T follicular helper cell (primary cell): ENCODE measurements around the gene ERBB4.
"Not testable (repeated sequence)": the region's sequence is repeated elsewhere in the genome, so short reads cannot be mapped to it uniquely, and the experiment has no call there.

Experiments
- DNase-seq: peaks from one replicate; pipeline ENCODE4 v3.0.0-alpha.2; 2020; ENCODE audit warnings: low read depth

ERBB4 gene

GRCh38 chr2:212010305-212010704 is 528.3 kb downstream of the ERBB4 start:
- DNase-seq, result not testable (repeated sequence)

DNA sequence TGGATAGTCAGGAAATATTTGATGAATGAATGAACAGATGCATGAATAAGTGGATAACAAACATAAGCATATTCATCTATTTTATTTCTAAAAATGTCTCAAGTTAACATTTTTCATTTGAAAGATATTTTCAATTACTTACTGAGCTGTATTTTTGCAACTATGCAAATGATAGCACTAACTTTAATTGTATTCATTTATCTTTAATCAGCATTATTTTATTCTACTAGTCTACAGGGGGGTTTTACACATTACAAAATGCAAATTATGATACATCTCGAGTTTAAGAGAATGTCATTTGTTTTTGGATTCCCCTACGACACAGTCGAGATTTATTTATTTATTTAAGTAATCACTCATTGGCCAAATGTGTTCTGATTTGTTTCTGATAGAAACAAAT is 530.6 kb downstream of the ERBB4 start:
- DNase-seq, result no peak

DNA sequence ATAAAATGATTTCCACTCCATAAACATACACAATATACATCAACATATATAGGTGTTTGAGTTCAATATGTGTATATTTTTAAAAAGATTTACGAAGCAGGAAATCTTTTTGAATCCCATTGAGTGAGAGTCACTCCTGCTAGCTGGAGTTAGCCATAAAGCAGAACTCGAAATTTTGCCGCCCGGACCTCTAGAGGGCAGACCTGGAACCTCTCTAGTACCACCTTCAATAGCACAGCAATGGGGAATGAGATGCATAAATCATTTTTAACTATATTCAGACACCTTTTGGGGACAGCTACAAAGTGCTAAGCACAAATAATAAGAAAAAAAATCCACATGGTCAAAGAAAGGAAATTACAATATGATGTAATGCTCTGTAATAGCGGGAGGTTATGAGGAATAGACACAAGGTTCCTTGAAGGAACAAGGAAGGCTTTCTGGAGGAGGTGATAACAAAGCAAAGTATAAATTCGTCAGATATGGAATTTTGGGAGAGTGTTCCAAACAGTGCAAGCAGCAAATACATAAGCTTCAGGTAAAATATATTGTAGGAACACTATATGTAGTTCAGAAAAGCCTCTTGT is 533.4 kb downstream of the ERBB4 start:
- DNase-seq, result no peak

- no peak for DNase-seq
Observed at GRCh38 chr2:212001325-212001724, 537.3 kb downstream of the ERBB4 start.

- no peak for DNase-seq
Observed at GRCh38 chr2:211996857-211997256, 541.7 kb downstream of the ERBB4 start.

- DNase-seq, result no peak
Observed at GRCh38 chr2:211994806-211995205, 543.8 kb downstream of the ERBB4 start.

DNA sequence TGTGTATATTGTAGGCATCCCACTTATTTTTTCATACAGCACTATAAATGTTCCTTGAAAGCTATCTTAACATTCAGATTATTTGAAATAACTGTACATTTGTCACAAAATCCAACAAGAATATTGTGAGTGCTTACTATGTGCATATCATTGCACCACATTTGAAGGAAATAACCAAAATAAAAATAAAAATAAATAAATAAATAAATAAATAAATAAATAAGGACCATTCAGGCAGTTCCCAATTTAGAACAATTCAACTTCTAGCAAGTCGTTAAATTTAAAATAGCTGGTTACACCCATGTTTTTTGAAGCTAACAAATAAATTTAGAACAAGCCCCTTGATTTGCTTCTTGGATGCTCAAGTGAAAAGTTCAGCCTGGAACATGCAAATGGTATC is 548.3 kb downstream of the ERBB4 start:
- DNase-seq, result no peak

GRCh38 chr2:211986313-211986712 is 552.3 kb downstream of the ERBB4 start:
- DNase-seq, result no peak

DNA sequence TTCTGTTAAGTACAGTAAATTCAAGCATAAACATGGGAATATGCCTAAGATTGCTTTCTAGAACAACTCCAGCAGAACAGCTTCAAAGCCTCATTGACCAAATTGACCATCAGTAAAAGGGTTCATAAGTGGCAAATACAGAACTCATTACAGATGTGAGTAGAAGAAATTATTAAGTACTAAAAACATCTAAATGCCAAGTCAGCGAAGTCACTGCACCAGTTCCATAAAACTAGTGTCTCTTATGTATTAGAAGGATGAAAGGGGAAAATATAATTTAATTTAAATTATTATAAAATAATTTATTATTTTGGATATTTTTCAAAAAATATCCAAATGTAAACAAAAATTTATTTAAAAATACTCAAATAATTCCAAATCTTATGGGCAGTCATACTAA is 553.2 kb downstream of the ERBB4 start:
- no peak for DNase-seq

DNA sequence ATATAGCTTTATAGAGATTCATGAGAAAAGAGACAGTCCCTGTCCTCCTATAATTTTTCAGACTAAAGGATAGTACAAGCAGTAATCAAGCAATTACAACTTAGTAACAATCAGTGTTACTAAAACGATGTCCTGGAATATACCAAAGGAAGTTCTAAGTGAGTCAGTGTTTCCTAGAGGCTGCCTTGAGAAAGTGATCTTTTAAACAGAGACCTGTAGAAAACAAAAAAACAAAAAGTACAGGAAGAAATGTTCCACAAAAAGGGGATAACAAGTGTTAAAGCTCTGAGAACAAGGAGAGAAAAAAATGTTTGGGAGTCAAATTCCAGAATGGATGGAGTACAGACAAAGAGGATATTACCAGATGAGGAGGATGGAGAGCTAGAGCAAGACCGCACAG is 556.4 kb downstream of the ERBB4 start:
- DNase-seq, result no peak

GRCh38 chr2:211981451-211981850 is 557.2 kb downstream of the ERBB4 start:
- no peak for DNase-seq

GRCh38 chr2:211976076-211976475 is 562.5 kb downstream of the ERBB4 start:
- DNase-seq, result no peak

- DNase-seq, result no peak
Observed at GRCh38 chr2:211967234-211967633, 571.4 kb downstream of the ERBB4 start.

DNA sequence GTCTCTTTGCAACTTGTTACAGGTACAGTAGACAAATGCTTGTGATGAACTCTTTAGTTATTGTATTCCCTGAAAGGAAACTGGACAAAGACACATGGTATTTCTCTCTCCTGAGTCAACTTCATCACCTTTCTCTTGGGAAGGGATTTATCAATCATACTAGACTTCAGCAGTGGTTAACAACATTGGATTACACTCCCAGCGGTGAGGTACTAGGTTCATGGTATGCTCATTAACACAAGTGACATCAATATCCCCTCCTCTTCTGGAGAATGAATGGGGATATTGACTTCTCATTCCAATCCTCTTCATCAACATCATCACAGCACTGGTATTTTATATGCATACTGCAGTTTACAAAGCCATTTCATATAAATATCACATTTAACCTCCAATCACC is 574.6 kb downstream of the ERBB4 start:
- DNase-seq, result no peak

DNA sequence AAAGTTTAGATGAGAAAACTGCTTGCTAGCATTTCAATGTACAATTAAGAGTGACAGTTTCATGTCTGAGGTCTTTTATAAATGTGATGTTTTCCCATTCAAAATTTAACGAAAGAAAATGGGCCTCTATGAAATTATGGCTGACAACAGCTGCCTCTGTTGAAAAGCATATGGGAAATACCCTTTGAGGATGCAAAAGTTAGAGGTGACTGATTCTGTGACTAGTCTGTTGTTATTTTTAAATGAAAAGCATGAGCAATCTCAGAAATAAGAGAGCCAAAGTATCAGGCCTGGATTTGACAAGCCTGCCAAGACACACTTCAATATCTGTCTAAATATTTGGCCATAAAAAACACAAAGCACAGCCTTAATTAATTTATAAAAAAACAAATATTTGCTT is 580.8 kb downstream of the ERBB4 start:
- DNase-seq, result no peak

GRCh38 chr2:211955648-211956047 is 583.0 kb downstream of the ERBB4 start:
- DNase-seq, result no peak

DNA sequence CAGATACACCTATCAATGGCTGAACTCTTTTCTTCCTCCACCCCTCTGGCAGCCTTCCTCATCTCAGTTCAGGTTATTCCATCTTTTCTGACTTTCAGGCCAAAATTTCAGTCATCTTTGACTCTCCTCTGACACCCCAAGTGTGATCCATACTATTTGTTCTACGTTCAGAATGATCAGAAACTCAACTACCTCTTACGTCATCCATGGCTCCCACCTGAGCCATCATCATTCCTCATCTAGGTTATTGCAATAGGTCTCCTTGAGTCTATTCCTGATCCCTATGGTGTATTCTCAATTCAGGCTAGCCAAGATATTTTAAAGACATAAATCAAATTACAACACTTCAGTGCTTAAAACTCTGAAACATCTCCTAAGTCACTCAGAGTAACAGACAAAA is 589.7 kb downstream of the ERBB4 start:
- no peak for DNase-seq

- DNase-seq, result no peak
Observed at GRCh38 chr2:211946960-211947359, 591.6 kb downstream of the ERBB4 start.

DNA sequence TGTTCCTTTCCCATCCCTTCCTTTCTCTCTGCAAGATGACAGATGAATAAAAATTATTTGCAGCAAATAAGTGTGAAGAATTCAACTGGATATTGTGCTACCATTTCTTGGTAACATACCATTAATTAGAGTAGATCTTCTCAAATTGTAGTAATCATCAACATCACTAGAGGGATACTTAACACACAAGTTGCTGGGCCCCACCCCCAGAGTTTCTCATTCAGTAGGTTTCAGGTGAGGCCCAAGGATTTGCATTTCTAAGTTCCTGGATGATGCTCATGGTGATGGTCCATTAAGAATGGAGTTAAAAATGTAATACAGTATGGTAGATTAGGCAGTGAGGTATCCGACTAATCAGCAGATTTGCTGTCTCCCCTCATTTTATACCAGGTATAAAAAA is 594.0 kb downstream of the ERBB4 start:
- no peak for DNase-seq

GRCh38 chr2:211942153-211942552 is 596.4 kb downstream of the ERBB4 start:
- DNase-seq, result no peak

GRCh38 chr2:211941216-211941747 is 597.3 kb downstream of the ERBB4 start:
- DNase-seq, result no peak

GRCh38 chr2:211939177-211939576 is 599.4 kb downstream of the ERBB4 start:
- DNase-seq, result no peak

- no peak for DNase-seq
Observed at GRCh38 chr2:211934811-211935210, 603.8 kb downstream of the ERBB4 start.

- DNase-seq, result no peak
Observed at GRCh38 chr2:211931314-211931713, 607.3 kb downstream of the ERBB4 start.
